Measurements from ENCODE around the gene IMMP2L. TPM values are rescaled to one million over a fixed set of nuclear protein-coding genes. Genes with fewer than 3 reads are reported as not detected.

The IMMP2L gene
- total and polyA plus RNA-seq, 2 of the 13 experiments (the other 11 are each of a cell fraction or from before 2014, with no cell fraction given) = 7.8 to 16.9 TPM

DNA sequence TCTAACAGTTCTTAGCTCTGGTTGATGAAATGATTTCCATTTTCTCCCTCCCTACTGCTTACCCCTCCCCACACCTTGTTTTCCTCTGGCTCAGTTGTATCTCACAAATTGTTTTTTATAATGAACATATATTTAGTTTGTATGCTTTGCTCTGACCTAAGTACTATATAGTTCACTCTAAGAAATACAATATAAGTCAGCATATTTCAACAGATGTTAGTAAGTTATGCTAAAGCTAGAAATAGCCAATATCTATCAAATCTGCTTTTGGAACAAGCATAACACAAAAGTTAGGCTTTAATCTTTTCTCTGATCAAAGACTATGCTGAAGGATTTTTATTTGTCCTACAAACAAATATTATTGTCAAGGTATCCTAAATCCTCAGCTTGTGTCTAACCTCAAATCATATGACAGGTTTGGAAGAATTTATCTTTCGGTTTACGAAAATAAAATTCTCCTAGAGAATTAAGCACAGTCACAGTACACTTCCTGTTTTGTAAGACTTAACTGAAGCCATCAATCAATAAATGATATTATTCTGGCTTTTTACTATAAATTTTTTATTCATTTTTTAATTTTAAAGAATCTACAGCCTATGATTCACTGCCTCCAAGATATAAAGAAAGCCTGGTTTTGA lies 67.0 kb downstream of the IMMP2L start:
- Histone ChIP-seq H3K4me3 (replicated peaks in 1 of 3; ENCODE audit: insufficient read depth in 1 of 3, low read depth in 2 of 3, low read length in 3 of 3) (no peak overlapping the region), H4K20me1 (ENCODE audit: insufficient read depth, low read length) (no peaks in the 10 kb centered on the region), H3K79me2 (ENCODE audit: insufficient read depth, low read length) (no peaks in the 10 kb centered on the region), H3K4me1 (ENCODE audit: insufficient read depth, low read length) (no peaks in the 10 kb centered on the region), H3K4me2 (ENCODE audit: low read depth, low read length) (no peak overlapping the region), H3K36me3 (replicated peaks in 1 of 2; ENCODE audit: control insufficient read depth in 1 of 2, insufficient read depth in 2 of 2, low read length in 2 of 2) (no peaks in the 10 kb centered on the region), H3K9me3 (ENCODE audit: low read length) (no peaks in the 10 kb centered on the region), H2AFZ (ENCODE audit: low read length) (no peak overlapping the region), H3K27me3 (ENCODE audit: control insufficient read depth in 1 of 2, insufficient read depth in 2 of 2, low read length in 2 of 2) (no peaks in the 10 kb centered on the region), H3K27ac (ENCODE audit: extremely low read length, insufficient read depth, low read length) (no peak overlapping the region), H3K9ac (ENCODE audit: insufficient read depth, low read depth, low read length) (no peak overlapping the region)
- CTCF ChIA-PET (ENCODE audit: low intra/inter-chr PET ratio, low total read pairs) = no interaction called here
- POLR2A ChIA-PET = no interaction called here
- FAIRE-seq (no peak), ATAC-seq (no peak), DNase-seq (ENCODE audit: low spot score) (no peak)
- BruUV-seq (replicated peaks) = no TSS peak
- TF ChIP-seq CENPX (CRISPR knock-in tag; IDR thresholded peaks at IDR 0.05) = no peak
- TF ChIP-seq DMAP1 (CRISPR knock-in tag; IDR thresholded peaks at IDR 0.05) = no peak
- TF ChIP-seq RNF219 (CRISPR knock-in tag; IDR thresholded peaks at IDR 0.05) = no peak
- no peak for TF ChIP-seq PAF1 (CRISPR knock-in tag; IDR thresholded peaks at IDR 0.05)
- TF ChIP-seq FOXJ3 (CRISPR knock-in tag; IDR thresholded peaks at IDR 0.05; ENCODE audit: borderline replicate concordance) = no peak
- TF ChIP-seq RARA (CRISPR knock-in tag; IDR thresholded peaks at IDR 0.05) = no peak
- in situ Hi-C loops (cut with HindIII; ENCODE audit: extremely low pct_ligation_motif_present, low pct_unique_long_range_greater_than_20kb) (no loop called here), intact Hi-C loops (cut with micrococcal nuclease; ENCODE audit: unreplicated experiment) (no loop called here)
- WGBS (ENCODE audit: low lambda C conversion rate) = 100% methylated on average over 2 of the region's 2 CpGs

GRCh38 chr7:111492234-111492633 lies 70.1 kb downstream of the IMMP2L start:
- Histone ChIP-seq H3K4me2 (ENCODE audit: low read depth, low read length) (no peak overlapping the region), H3K4me1 (ENCODE audit: insufficient read depth, low read length) (no peaks in the 10 kb centered on the region), H4K20me1 (ENCODE audit: insufficient read depth, low read length) (no peaks in the 10 kb centered on the region), H3K27me3 (ENCODE audit: control insufficient read depth in 1 of 2, insufficient read depth in 2 of 2, low read length in 2 of 2) (no peaks in the 10 kb centered on the region), H3K9ac (ENCODE audit: insufficient read depth, low read depth, low read length) (no peak overlapping the region), H2AFZ (ENCODE audit: low read length) (no peak overlapping the region), H3K9me3 (ENCODE audit: low read length) (no peaks in the 10 kb centered on the region), H3K27ac (ENCODE audit: extremely low read length, insufficient read depth, low read length) (no peak overlapping the region), H3K79me2 (ENCODE audit: insufficient read depth, low read length) (no peaks in the 10 kb centered on the region), H3K36me3 (replicated peaks in 1 of 2; ENCODE audit: control insufficient read depth in 1 of 2, insufficient read depth in 2 of 2, low read length in 2 of 2) (no peaks in the 10 kb centered on the region), H3K4me3 (replicated peaks in 1 of 3; ENCODE audit: insufficient read depth in 1 of 3, low read depth in 2 of 3, low read length in 3 of 3) (no peak overlapping the region)
- intact Hi-C loops (cut with micrococcal nuclease; ENCODE audit: unreplicated experiment) (no loop called here), in situ Hi-C loops (cut with HindIII; ENCODE audit: extremely low pct_ligation_motif_present, low pct_unique_long_range_greater_than_20kb) (no loop called here)
- CTCF ChIA-PET (ENCODE audit: low intra/inter-chr PET ratio, low total read pairs) = no interaction called here
- FAIRE-seq = no peak
- 91% methylated on average over 2 of the region's 2 CpGs for WGBS (ENCODE audit: low lambda C conversion rate)
- DNase-seq (ENCODE audit: low spot score) = no peak
- ATAC-seq = no peak
- BruUV-seq (replicated peaks) = no TSS peak
- no peak for TF ChIP-seq FOXJ3 (CRISPR knock-in tag; IDR thresholded peaks at IDR 0.05; ENCODE audit: borderline replicate concordance)
- TF ChIP-seq ZNF331 (CRISPR knock-in tag; IDR thresholded peaks at IDR 0.05) = no peak
- TF ChIP-seq MAF1 (CRISPR knock-in tag; IDR thresholded peaks at IDR 0.05; ENCODE audit: borderline replicate concordance) = no peak
- POLR2A ChIA-PET = no interaction called here

All from HepG2 (cell line).